Mesothelial cell of epicardium (in vitro differentiated cells): ENCODE results near the gene EMILIN3. TPM values are rescaled to one million over a fixed set of nuclear protein-coding genes. Genes with fewer than 3 reads are reported as not detected.

Source experiments
- DNase-seq, 2 experiments: peaks; one replicate each; pipeline ENCODE4 v3.0.0; 2021; ENCODE audit warnings: low spot score in 2 of 2; ENCODE audit not compliant: unreplicated experiment in 2 of 2
- H3K27ac Mint-ChIP-seq: 2 replicates; pipeline ENCODE4 v1.8.0; 2021; ENCODE audit warnings: mixed read lengths
- H3K27me3 Mint-ChIP-seq: 2 replicates; pipeline ENCODE4 v1.8.0; 2021; ENCODE audit warnings: low read depth, mixed read lengths
- H3K36me3 Mint-ChIP-seq: 2 replicates; pipeline ENCODE4 v1.8.0; 2021; ENCODE audit warnings: mixed read lengths
- H3K4me1 Mint-ChIP-seq: 2 replicates; pipeline ENCODE4 v1.8.0; 2021; ENCODE audit warnings: mixed read lengths
- H3K4me3 Mint-ChIP-seq: 2 replicates; pipeline ENCODE4 v1.8.0; 2021; ENCODE audit warnings: mild to moderate bottlenecking, moderate library complexity, mixed read lengths
- H3K9me3 Mint-ChIP-seq: 2 replicates; pipeline ENCODE4 v1.8.0; 2021; ENCODE audit warnings: mixed read lengths
- total RNA-seq: library from RNA; stranded (reverse); gene quantifications from 3 replicates; pipeline ENCODE4 v1.2.1, GENCODE V29; 2021
- TF ChIP-seq, protein P1 (sequence below): fragments of 200-600 bp; sonication (generic); IDR thresholded peaks from one replicate; pipeline ENCODE4 v1.5.0; 2021; ENCODE audit warnings: antibody characterized with exemption; ENCODE audit not compliant: unreplicated experiment

The EMILIN3 gene
- total RNA-seq, 1 donor from 2014 or later, result 5.2 TPM

DNA sequence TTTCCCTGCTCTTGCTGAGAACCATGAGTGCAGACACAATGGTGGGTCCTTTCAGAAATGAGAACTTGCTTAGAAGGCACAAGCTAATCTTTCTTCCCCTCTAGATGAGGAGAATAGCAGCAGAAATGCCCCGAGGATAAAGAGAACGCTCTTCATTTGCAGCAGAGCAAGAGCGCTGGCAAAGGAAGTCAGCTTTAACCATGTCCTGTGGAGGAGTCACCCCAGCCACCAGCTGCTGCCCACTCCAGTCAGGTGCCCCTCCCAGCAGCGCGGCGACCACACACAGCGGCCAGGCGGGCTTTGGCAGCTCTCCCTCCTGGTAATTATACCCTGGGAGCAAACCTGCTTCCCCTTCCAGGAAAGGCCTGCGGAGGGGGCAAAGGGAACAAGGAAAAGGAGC, 42.4 kb upstream of the EMILIN3 start:
- no peak for DNase-seq
- Mint-ChIP-seq H3K36me3 (peaks cover 46% of the 10 kb centered on the region), H3K27ac (no peak overlapping the region), H3K4me1 (peaks cover 4% of the 10 kb centered on the region), H3K9me3 (no peaks in the 10 kb centered on the region), H3K27me3 (no peaks in the 10 kb centered on the region), H3K4me3 (no peak overlapping the region)
- TF ChIP-seq, protein P1, sequence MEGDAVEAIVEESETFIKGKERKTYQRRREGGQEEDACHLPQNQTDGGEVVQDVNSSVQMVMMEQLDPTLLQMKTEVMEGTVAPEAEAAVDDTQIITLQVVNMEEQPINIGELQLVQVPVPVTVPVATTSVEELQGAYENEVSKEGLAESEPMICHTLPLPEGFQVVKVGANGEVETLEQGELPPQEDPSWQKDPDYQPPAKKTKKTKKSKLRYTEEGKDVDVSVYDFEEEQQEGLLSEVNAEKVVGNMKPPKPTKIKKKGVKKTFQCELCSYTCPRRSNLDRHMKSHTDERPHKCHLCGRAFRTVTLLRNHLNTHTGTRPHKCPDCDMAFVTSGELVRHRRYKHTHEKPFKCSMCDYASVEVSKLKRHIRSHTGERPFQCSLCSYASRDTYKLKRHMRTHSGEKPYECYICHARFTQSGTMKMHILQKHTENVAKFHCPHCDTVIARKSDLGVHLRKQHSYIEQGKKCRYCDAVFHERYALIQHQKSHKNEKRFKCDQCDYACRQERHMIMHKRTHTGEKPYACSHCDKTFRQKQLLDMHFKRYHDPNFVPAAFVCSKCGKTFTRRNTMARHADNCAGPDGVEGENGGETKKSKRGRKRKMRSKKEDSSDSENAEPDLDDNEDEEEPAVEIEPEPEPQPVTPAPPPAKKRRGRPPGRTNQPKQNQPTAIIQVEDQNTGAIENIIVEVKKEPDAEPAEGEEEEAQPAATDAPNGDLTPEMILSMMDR, result no peak

DNA sequence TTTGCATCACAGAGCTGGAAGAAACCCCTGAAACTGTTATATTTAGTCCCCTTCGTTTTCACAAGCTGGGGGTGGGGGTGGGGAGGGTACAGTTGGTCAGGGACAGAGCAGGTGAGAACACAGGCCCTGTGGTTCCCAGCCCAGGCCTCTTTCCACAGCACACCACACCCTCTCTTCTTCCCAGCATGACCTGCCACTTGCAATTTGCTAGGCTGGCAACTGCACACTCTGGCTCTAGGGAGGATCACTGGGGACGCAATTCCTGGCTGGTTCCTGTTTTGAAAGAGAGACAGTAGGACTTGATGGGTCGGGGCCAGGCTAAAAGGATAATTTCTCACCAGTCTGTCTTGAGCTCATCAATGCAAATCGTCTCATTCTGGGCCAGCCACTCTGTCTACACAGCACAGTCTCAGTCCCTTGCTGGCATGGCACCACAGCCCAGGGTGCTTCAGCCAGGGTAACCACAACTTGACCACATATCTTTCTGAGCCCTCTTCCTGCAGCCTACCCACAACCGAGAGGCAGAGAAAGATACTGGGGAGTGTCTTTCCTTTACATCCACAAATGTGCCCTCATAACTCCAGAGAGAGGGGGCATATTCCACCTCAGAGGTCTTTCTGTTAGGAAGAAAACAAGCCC, 41.7 kb upstream of the EMILIN3 start:
- Mint-ChIP-seq H3K4me3 (no peak overlapping the region), H3K9me3 (no peaks in the 10 kb centered on the region), H3K4me1 (peaks cover 4% of the 10 kb centered on the region), H3K27me3 (no peaks in the 10 kb centered on the region), H3K27ac (no peak overlapping the region), H3K36me3 (peaks cover 43% of the 10 kb centered on the region)
- DNase-seq, result no peak
- TF ChIP-seq, protein P1, result no peak

DNA sequence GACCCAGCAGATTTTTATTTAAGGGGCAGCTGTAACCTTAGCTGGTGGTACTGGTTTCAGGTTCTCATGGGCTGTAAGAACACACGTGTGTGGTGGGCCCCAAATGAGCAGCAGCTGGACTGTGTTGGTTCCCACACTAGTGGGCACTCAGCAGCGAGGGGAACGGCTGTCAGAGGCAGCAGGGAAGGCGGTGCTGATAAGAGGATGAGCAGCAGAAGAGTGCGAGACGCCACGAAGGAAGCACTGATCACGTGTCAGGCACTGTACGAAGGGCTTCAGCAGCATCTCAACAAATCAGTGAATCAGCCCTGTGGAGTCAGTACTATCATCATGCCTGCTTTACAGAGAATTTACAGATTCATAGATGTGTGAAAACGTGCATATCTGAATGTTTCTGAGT, 41.0 kb upstream of the EMILIN3 start:
- TF ChIP-seq, protein P1, result no peak
- no peak overlapping the region for H3K4me3 Mint-ChIP-seq

DNA sequence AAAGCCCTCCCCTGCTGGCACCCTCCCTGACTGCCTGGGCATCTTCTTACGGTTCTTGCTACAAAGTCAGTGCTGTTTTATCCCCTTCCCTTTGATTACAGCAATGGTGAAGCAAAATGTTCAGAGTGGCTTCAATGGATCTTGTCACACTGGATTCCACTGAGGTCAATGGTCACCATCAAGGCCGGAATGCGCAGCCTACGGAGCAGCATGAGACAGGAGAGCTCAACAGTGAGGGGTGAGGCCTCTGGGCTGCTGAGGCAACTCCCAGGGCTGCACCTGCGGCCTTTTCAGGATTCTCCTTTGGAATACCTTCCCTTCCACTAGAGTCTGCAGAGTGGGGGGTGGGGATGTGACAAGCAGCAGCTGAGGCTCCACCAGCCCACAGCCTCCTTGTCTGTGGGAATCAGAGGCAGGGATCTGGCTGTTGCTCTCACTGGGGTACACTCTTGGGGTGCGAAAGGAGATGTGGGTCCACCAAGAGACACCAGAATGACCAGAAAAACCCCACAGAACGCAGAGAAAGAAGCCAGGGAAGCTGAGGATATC, 40.4 kb upstream of the EMILIN3 start:
- Mint-ChIP-seq H3K9me3 (no peaks in the 10 kb centered on the region), H3K27me3 (no peaks in the 10 kb centered on the region), H3K4me1 (peaks cover 1% of the 10 kb centered on the region), H3K27ac (no peak overlapping the region), H3K36me3 (peaks cover 44% of the 10 kb centered on the region), H3K4me3 (no peak overlapping the region)
- DNase-seq, result no peak
- TF ChIP-seq, protein P1, result no peak

More for the DNA sequence above, 41.0 kb upstream of the EMILIN3 start:
- Mint-ChIP-seq H3K36me3 (peaks cover 42% of the 10 kb centered on the region), H3K9me3 (no peaks in the 10 kb centered on the region), H3K27me3 (no peaks in the 10 kb centered on the region), H3K4me1 (peaks cover 4% of the 10 kb centered on the region), H3K27ac (no peak overlapping the region)
- DNase-seq, result no peak

DNA sequence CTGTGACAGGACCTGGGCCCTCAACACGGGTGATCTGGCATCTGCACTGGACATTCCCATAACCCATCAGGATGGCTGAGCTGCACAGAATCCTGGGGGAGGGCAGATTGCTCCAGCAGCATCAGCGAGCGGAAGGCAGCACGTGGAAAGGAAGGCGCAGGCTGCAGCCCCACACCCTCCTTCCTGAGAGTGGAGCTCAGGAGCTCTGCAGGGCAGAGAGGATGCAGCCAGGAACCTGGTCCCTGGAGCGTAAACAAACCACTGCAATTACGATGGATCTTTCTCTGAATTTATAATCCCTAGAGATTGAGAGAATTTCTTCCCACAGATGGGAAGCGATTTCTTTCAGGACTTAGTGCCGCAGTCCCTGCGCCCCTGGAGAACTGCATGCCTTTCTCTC, 39.7 kb upstream of the EMILIN3 start:
- H3K4me3 Mint-ChIP-seq, result no peak overlapping the region
- peaks cover 45% of the 10 kb centered on the region for H3K36me3 Mint-ChIP-seq
- H3K27me3 Mint-ChIP-seq, result no peaks in the 10 kb centered on the region
- no peak overlapping the region for H3K27ac Mint-ChIP-seq
- no peaks in the 10 kb centered on the region for H3K9me3 Mint-ChIP-seq
- TF ChIP-seq, protein P1, result no peak
- DNase-seq, result no peak
- no peaks in the 10 kb centered on the region for H3K4me1 Mint-ChIP-seq
